Activated CD8-positive, alpha-beta memory T cell treated with anti-CD3 and anti-CD28 coated beads for 24 hours (primary cell): ENCODE data around the gene NOL12.

ENCODE experiments used
- DNase-seq: peaks from one replicate; pipeline ENCODE4 v3.0.0-alpha.2; 2020

NOL12 gene

DNA sequence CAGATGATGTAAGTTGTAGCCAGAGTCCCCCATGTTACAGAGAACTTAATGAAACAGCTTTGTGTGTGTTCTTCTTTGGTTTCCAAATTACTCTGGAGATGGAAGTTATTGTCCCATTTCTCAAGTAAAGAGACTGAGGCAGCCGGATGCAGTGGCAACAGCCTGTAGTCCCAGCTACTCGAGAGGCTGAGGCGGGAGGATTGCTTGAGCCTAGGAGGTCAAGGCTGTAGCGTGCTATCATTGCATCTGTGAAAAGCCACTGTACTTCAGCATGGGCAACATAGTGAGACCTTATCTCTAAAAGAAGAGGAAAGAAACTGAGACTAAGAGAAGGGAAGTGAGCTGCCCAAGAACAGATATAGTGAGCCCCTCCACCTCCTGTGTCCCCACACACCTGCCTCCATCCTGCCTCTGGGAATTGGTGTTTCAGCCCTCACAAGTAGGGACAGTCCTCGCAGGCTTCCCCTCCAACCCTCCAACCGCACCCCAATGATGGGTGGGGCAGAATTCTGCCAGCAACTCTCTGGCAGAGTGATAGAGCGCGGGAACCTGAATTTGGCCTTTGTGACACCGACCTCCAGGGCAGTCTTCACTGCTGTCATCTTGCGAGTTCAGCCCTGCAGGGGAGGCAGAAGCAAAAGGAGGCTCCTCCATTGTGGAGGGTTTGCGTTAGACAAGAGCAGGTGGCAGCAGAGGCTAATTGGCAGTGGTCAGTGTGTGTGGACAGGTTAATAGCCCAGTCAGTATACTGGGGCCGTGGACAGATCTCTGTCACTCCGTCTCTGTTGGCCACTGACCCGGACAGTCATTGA lies 26.0 kb upstream of the NOL12 start:
- no peak for DNase-seq

DNA sequence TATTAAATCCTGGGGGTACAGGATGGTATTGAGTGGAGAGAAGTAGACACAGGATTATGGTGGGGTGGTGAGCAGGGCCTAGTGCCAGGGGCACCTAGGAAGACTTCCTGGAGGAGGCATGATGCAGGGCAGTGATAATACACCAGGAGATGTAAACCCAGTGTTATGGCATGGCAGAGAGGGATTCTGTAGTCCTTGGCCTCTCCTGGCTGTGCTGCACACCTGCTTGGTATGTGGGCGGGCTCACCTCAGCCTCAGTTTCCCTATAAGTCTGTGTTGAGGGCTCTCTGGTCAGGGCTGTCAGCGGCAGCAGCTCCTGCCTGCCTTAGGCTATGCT lies 25.5 kb upstream of the NOL12 start:
- DNase-seq = no peak

DNA sequence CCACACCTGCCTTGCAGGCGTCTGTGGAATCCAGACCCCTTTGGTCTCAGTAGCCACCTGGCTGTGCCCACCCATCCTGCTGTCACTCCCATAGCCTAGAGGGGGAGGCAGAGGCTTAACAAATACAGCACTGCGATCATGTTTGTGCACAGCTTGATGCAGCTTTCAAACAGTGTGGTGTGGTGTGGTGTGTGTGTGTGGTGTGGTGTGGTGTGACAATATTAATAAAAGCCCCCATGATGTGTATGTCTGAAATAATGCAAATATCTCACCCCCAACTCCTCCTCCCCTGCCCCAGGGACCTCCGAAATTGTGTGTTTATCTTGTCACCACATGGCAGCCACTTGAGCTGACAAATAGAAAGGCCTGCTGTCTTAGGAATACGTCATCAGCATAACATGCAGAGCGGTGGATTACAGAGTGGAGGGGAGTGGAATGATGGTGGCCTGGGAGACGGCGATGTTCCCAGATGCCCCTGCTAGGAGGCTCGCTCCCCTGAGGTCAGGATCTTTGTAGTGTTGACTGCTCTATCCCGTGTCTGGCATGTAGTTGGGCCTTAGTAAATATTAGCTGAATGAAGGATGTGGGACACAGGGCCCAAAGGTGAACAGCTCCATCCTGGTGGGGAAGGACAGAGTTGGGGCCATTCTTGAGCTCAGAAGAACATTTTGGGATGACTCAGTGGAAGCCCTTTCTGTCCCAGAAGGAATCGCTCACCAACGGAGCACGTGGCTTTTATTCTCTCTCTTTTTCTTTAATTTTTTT lies 24.8 kb upstream of the NOL12 start:
- no peak for DNase-seq

DNA sequence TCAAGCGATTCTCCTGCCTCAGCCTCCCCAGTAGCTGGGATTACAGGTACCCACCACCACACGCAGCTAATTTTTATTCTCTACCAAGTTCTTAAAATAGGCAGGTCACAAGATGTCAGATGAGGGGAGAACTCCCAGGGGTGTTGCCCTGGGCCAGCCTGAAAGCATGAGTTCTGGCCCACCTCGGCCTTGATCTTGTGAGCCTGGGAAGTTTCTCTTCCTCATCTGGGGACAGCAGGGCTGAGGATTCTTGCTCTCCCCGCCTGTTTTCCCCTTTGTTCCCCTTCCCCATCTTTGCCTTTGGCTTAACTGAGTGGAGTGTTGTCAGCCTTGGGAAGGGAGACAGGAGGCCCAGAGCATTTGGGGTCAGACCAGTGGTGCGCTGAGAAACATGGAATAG lies 24.1 kb upstream of the NOL12 start:
- no peak for DNase-seq

DNA sequence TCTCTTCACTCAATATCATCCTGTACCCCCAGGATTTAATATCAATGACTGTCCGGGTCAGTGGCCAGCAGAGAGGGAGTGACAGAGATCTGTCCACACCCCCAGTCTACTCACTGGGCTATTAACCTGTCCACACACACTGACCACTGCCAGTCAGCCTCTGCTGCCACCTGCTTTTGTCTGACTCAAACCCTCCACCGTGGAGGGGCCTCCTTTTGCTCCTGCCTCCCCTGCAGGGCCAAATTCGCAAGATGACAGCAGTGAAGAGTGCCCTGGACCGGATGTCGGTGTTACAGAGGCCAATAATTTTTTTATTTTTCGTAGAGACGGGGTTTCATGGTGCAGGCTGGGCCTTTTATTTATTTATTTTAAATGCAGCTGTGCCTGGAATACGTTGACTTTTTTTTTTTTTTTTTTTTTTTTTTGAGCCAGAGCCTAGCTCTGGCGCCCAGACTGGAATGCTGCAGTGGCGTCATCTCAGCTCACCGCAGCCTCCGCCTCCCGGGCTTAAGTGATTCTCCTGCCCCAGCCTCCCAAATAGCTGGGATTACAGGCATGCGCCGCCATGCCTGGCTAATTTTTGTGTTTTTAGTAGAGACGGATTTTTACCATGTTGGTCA lies 22.5 kb upstream of the NOL12 start:
- no peak for DNase-seq

DNA sequence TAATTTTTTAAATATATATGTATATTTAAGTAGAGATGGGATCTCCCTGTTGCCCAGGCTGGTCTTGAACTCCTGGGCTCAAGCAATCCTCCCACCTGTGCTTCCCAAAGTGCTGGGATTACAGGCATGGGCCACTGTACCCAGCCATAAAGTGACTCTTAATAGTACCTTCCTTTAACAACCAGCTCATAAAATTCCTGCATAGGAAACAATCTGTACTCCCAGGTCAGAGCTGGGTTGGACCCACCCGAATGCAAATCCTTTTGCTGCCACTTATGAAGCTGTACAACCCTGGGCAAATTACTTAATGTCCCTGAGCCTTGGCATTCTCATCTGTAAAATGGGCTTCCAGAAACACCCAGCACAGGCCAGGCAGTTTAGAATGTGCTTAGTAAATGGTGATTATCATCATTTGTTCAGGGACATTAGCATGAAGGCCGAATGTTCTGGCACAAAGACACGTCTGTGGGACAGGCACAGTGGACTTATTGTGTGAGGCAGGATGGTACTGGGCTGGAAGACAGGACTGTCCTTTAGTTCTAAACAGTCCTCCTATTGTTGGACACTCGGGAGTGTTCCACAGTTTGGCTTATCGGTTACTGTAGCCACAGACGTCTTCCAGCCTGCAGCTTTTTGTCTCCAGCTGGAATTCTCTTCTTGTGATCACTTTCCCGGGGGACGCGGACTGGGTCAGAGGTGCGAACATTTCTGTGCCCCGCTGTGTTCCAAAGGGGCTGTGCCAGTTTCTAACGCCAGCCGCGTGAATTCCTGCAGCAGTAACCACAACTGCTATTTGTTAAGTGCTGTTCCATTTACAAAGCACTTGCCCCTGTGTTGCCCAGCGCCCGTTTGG lies 21.7 kb upstream of the NOL12 start:
- no peak for DNase-seq

DNA sequence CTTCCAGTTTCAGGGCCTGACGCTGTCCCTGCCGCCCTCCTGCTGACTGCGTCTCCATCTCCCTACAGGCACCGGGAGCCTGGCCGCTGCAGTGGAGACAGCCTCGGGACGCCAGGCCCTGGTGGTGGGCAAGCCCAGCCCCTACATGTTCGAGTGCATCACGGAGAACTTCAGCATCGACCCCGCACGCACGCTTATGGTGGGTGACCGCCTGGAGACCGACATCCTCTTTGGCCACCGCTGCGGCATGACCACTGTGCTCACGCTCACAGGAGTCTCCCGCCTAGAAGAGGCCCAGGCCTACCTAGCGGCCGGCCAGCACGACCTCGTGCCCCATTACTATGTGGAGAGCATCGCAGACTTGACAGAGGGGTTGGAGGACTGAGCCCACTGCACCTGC lies 20.7 kb upstream of the NOL12 start:
- no peak for DNase-seq

DNA sequence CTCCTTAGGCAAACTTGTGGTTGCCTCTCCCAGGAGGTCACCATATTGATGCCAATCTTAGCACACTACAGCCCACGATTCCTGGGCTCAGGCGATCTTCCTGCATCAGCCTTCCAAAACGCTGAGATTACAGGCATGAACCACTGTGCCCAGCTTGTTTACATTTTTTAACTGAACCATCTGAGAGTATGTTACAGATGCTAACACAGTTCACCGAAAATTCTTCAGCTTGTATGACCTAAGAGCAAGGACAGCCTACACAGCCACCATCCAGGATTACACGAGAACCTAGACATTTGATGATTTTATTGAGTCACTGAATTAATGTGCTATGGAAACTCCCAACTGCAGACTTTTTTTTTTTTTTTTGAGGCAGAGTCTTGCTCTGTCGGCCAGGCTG lies 16.6 kb upstream of the NOL12 start:
- DNase-seq = no peak

DNA sequence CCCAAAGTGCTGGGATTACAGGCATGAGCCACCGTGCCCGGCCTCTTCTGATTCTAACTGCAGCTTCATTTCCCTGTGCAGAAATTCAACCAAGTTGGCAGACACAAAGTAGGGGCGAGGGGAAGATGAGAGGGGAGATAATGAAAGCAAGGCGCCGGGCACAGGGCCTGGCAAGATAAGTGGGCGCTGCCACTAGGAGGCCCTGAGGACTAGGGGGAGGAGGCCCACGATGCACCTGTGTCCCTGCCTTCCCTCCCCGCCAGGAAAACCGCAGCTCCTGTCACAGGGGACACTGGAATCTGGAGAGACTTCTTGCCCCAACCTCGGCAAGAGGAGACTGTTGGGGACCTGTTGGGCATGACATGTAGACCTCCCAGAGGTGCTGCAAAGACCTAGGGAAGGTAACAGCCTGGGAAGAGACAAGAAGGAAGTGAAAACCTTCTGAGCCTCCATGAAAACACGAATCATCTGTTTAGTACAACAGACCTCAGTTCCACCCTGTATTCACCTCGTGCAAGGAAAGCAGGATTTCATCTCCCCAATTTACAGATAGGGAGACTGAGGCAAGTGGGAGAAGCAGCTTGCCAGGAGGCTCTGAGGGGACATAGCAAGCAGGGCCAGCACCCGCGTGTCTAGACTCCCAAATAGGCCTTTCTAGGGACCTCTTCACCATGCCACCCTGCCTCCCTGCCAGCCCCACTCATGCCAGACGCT lies 13.8 kb upstream of the NOL12 start:
- DNase-seq = no peak

DNA sequence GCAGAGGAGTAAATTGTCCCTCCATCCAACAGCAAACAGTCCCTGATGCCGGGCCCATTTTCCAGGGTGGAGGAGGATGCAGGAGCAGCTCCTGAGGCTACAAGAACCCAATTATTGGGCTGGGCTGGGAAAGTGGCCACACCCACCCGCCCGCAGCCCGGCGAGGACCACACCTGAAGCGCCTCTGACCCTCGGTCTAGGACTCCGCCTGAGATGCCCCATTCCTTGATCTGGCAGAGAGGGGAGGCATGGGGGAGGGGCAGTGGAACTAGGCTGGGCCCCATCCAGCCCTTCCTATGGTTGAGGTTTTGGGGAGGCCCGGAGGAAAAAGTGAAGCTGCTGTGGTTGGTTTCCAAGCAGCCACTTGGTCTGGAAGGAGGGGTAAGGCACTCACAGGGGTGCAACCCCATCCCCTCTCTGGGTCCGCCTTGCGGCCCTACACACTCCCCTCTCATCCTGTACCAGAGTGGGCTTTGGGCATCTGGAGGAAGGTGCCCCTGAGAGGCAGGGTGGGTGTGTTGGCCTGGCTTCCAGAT lies 13.2 kb upstream of the NOL12 start:
- DNase-seq = no peak

DNA sequence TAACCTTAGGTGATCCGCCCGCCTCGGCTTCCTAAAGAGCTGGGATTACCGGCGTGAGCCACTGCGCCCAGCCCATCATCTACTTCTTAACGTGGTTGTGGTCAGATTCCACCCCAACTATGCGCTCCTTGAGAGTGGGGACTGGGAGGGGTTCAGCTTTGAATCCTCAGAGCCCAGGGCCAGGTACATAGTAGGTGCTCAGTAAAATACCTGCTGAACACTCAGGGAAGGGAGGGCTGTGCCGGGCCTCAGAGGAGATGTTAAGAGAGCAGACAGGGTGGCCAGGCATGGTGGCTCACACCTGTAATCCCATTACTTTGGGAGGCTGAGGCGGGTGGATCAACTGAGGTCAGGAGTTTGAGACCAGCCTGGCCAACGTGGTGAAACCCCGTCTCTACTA lies 11.9 kb upstream of the NOL12 start:
- DNase-seq = no peak

DNA sequence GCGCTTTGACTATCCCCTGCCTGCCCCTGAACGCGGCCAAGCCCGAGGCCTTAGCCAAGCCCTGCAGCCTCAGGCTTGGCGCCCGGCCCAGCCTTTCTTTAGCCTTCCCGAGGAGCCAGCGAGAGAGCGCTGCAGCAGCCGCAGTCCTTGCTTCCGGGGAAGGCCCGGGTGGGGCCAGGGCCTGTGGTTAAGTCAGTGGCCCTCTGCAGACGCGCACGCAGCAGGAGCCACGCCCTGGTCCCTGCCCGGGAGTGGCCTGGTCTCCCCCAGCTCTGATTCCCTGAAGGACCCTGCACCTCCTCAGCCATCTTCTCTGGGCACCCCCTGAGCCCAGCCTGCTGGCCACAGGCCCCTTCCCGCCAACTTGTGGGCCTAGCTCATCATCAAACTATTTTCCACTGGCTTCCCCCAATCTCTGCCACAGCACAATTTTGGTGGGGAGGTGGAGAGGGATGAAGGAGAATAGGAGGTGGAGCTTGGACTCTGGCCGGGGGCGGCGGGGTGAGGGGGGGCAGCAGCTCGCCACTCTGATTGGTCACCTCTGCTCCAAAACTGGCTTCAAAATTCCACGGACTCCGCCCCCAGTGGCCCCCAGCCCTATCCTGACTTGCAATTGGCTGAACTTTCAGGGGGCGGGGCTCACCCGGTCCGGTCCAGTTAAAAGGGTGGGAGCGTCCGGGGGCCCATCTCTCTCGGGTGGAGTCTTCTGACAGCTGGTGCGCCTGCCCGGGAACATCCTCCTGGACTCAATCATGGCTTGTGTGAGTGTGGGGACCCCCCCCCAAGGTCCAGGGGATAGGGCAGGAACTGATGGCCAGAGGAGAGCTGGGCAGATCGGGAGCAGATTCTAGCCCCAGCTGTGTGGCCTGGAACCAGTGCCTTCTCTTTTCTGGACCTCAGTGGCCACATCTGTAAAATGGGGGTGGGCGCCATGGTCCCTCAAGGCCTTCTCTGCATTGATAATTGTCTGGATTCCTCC lies 10.9 kb upstream of the NOL12 start, which contains the start of gene LGALS1:
Gene LGALS1, plus strand, starts transcription at position 686 of the 979 bp plus-strand sequence. Its CDS starts 67 bp downstream, at position 753.
- DNase-seq = peak; percentile 79

DNA sequence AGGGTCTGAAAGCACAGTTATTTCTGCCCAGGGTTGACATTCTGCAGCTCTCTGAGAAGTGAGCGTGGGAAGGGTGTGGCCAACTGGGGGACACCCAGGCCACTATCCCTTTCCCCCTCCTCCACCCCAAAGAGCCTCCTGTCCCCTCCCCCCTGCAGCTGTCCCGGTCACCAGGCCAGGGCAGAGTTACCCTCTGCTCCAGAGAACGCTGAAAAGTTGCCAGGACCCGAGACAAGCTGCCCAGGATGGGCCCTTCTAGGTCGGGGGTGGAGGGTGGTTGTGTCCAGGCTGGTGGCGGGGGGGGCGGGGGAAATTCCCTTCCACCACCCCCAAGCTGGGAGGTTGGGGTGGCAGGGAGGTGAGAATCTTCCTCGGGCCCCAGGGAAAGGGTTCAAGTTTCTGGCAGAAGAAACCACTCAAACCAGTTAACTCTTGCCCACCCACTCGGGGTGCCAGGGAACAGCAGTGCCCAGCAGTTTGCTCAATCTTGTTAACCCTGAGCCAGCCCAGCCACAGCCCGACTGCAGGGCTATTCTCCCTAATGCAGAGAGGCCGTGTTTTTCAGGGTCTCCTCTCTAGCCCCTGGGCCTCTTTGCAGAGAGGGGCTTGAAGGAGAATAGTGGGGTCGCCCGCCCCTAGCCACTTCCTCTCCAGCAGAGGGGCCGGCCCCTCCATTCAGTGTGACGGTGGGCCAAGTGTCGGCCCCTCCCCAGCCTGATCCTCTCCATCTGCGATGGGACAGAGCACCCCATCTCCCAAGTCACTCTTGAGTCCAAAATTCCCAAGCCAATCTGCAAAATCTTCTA lies 10.0 kb upstream of the NOL12 start:
- DNase-seq = peak; percentile 67

DNA sequence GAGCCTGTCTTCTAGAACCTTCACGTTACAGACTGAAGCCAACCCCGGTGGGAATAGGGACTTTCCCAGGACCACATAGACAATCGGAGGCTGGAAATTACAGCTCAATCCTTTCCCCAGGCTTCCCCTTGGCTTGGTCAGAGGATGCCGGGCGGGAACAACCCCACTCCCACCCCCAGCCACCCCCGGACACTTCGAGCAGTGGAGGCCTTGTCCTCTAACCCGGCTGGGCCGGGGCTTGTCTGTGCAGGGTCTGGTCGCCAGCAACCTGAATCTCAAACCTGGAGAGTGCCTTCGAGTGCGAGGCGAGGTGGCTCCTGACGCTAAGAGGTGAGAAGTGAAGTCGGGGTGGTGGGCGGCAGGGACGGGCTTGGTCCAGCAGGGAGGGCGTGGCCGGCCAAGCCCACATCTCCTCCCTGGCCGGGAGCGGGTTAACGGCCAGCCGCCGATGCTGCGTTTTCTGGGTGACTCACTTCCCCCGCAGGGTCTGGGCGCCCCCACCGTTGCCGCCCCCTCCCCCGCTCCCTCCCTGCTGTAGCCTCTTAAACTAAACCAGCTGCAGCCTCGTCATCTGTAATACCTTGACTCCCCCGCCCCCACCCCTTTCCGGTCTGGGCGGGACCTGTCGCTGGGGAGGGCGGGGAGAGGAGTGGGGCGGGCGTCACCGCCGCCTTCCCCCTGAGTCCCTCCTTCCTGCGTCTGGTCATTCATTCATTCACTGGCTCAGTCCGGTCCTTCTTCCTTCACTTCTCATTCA lies 9.2 kb upstream of the NOL12 start:
- DNase-seq = peak; percentile 96

DNA sequence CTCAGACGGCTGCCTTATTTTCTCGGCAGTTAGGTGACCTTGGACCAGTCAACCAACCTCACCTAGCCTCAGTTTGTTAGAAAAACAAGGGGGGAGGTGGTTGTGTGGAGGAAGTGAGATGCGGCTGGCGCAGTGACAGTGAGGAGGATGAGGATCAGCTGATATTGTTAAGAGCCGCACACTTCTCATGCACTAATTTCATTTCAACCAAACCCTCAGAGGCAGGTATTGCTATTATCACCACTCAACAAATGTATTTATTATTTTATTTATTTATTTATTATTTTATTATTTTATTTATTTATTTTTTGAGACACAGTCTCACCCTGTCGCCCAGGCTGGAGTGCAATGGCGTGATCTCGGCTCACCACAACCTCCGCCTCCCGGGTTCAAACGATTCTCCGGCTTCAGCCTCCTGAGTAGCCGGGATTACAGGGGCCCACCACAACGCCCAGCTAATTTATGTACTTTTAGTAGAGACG lies 8.6 kb upstream of the NOL12 start:
- no peak for DNase-seq

DNA sequence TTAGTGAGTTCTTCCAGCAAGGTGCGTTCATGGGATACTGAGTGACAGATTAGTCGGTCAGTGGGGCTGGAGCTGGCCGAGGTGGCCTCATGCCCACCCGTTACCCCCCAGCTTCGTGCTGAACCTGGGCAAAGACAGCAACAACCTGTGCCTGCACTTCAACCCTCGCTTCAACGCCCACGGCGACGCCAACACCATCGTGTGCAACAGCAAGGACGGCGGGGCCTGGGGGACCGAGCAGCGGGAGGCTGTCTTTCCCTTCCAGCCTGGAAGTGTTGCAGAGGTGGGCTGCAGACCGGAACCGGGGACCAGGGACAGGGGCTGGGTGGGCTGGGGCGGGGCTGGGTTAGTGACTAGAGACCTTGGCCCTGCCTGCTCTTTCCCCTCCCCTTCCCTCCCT lies 7.8 kb upstream of the NOL12 start:
- DNase-seq = no peak

DNA sequence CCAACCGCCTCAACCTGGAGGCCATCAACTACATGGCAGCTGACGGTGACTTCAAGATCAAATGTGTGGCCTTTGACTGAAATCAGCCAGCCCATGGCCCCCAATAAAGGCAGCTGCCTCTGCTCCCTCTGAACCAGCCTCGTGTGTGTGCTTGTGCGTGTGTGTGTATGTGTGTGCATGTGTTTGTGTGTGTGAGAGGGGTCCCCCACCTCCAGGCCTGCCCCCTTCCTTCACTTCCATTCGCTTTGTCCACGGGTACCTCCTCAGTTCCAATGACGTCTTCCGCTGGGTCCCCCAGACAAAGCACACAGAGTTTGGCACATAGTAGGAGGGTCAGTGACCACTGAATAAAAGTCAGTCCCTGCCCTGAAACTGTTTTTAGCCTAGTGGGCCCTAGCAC lies 6.5 kb upstream of the NOL12 start:
- no peak for DNase-seq

DNA sequence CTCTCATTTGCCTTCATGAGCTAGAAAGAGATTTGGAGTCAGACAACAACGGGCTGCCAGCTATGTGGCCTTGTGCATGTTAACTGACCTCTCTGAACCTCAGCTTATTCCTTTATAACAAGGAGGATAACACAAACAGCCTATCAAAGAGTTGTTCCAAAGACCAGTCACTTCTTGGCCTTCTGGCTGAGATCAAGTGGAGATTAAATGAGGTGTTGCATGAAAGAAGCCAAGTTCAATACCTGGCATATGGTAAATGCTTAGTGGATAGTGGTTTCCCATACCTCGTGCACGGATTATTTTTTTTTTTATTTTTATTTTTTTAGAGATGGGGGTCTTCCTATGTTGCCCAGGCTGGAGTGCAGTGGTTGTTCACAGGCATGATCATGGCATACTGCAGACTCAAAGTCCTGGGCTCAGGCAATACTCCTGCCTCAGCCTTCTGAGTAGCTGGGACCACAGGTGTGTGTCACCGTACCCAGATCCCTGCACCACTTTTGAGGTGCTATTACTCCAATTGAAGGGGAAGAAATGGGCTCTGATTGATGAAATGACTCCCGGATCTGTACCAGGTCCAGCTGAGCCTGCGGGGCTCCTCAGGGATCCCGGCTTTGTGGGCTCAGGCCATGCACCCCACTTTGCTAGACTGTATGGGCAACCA lies 5.8 kb upstream of the NOL12 start:
- no peak for DNase-seq
